ENCODE measurements around the gene ROR1. TPM values are rescaled to one million over a fixed set of nuclear protein-coding genes. Genes with fewer than 3 reads are reported as not detected.
A peak's percentile ranks its signal among the peaks of the same experiment; 100 is the strongest.

The ROR1 gene
- total RNA-seq, 1 donor from 2014 or later: 0.26 TPM

DNA sequence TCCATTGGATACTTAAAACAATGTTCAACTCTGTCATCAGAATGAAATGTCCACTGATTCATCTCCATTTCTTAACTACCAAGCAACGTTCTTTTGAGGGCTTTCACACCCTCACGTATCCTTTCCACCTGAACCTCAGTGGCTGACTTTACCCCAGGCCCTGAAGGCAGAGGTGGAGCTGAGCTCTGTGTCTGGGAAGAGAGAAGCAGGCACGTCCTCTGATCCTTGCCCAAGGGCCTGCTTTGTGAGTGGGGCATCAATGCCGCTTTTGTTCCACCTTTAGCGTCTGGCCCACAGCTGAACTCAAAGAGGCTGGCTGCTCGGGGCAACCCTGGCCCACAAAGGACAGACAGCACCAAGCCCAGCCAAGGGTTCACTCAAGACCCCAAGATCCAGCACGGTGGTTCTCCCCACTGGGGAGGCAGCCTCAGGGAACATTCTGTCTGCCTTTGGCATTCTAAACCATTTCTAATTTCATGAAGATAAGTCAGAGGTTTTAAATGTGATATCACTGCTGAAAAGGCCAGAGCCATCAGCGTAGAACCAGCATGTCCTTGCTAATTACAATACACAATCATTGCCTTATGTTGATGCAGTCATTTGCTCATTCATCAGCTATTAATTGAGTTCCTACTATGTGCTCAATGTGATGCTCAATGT is 303.6 kb downstream of the ROR1 start:
- Histone ChIP-seq H3K27me3 (ENCODE audit: control insufficient read depth, insufficient read depth, low read length) (no peaks in the 10 kb centered on the region), H3K4me3 (ENCODE audit: low read depth, low read length) (no peak overlapping the region), H3K36me3 (ENCODE audit: control insufficient read depth, insufficient read depth, low read length) (no peaks in the 10 kb centered on the region)
- FAIRE-seq: no peak
- TF ChIP-seq, protein P1, sequence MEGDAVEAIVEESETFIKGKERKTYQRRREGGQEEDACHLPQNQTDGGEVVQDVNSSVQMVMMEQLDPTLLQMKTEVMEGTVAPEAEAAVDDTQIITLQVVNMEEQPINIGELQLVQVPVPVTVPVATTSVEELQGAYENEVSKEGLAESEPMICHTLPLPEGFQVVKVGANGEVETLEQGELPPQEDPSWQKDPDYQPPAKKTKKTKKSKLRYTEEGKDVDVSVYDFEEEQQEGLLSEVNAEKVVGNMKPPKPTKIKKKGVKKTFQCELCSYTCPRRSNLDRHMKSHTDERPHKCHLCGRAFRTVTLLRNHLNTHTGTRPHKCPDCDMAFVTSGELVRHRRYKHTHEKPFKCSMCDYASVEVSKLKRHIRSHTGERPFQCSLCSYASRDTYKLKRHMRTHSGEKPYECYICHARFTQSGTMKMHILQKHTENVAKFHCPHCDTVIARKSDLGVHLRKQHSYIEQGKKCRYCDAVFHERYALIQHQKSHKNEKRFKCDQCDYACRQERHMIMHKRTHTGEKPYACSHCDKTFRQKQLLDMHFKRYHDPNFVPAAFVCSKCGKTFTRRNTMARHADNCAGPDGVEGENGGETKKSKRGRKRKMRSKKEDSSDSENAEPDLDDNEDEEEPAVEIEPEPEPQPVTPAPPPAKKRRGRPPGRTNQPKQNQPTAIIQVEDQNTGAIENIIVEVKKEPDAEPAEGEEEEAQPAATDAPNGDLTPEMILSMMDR (IDR thresholded peaks at IDR 0.05; ENCODE audit: insufficient read depth, low read length, severe bottlenecking): no peak
- DNase-seq (ENCODE audit: low read depth): peak; percentile 84

GRCh38 chr1:64080941-64081562 is 307.2 kb downstream of the ROR1 start:
- FAIRE-seq: no peak
- peak; percentile 76 for DNase-seq (ENCODE audit: low read depth)

GRCh38 chr1:64082459-64082858 is 308.6 kb downstream of the ROR1 start:
- FAIRE-seq (no peak), DNase-seq (ENCODE audit: low read depth) (peak; percentile 64)
- no peak overlapping the region for H3K4me3 ChIP-seq (ENCODE audit: low read depth, low read length)
- no peaks in the 10 kb centered on the region for H3K27me3 ChIP-seq (ENCODE audit: control insufficient read depth, insufficient read depth, low read length)
- TF ChIP-seq, protein P1 (IDR thresholded peaks at IDR 0.05; ENCODE audit: insufficient read depth, low read length, severe bottlenecking): no peak
- no peaks in the 10 kb centered on the region for H3K36me3 ChIP-seq (ENCODE audit: control insufficient read depth, insufficient read depth, low read length)

More at GRCh38 chr1:64080941-64081562, 307.2 kb downstream of the ROR1 start:
- Histone ChIP-seq H3K36me3 (ENCODE audit: control insufficient read depth, insufficient read depth, low read length) (no peaks in the 10 kb centered on the region), H3K4me3 (ENCODE audit: low read depth, low read length) (no peak overlapping the region), H3K27me3 (ENCODE audit: control insufficient read depth, insufficient read depth, low read length) (no peaks in the 10 kb centered on the region)
- TF ChIP-seq, protein P1 (IDR thresholded peaks at IDR 0.05; ENCODE audit: insufficient read depth, low read length, severe bottlenecking): no peak

DNA sequence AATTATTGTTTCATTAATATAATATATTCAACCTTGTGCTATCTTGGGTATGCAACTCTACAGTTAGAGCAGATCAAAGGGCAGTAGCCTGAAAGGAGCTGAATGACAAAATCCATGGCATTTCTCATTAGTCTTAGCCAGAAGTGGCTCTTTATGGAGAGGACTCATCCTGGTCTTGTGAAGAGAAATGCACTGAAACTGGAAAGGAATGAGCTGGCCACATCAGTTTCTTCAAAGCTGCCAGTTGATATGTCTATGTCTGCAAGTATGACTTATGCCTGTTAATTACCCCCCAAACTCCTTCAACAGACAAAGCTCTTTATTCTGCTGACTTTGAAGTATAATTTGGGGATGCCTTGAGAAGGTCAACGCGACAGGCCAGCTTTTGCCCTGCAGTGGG is 310.6 kb downstream of the ROR1 start:
- no peak for DNase-seq (ENCODE audit: low read depth)
- H3K4me3 ChIP-seq (ENCODE audit: low read depth, low read length): no peak overlapping the region
- no peak for FAIRE-seq
- H3K27me3 ChIP-seq (ENCODE audit: control insufficient read depth, insufficient read depth, low read length): no peaks in the 10 kb centered on the region
- H3K36me3 ChIP-seq (ENCODE audit: control insufficient read depth, insufficient read depth, low read length): no peaks in the 10 kb centered on the region
- TF ChIP-seq, protein P1 (IDR thresholded peaks at IDR 0.05; ENCODE audit: insufficient read depth, low read length, severe bottlenecking): no peak

DNA sequence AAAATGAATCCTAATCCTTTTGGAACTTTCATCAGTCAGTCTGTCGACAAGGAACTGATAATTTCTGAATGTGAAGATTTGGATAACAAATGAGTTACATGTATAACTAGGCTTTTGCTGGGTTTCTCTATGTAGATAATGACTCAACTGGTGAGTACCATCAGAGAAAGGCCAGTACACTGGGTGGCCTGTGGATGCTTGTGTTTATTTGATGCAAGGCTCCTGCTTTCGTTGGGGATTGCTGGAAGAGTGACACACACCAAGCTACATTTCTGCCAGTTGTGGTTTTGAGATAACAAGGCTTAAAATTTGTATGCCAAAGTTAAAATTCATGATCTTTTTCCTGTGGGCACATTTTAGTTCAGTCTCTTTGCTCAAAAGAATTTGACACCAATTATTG is 314.0 kb downstream of the ROR1 start:
- H3K36me3 ChIP-seq (ENCODE audit: control insufficient read depth, insufficient read depth, low read length): no peaks in the 10 kb centered on the region
- FAIRE-seq (no peak), DNase-seq (ENCODE audit: low read depth) (peak; percentile 62)
- TF ChIP-seq, protein P1 (IDR thresholded peaks at IDR 0.05; ENCODE audit: insufficient read depth, low read length, severe bottlenecking): no peak
- H3K4me3 ChIP-seq (ENCODE audit: low read depth, low read length): no peak overlapping the region
- no peaks in the 10 kb centered on the region for H3K27me3 ChIP-seq (ENCODE audit: control insufficient read depth, insufficient read depth, low read length)
